GM18526 (cell line): Measurements from ENCODE around the gene RAB8B.

Experiments used
- POLR2A ChIP-seq: IDR thresholded peaks from 3 replicates; pipeline ENCODE4 v1.6.1; 2011; ENCODE audit not compliant: insufficient read length; ENCODE audit errors: extremely low read depth

RAB8B gene

GRCh38 chr15:63188926-63189871, at the start of gene RAB8B:
TSS of gene RAB8B (plus strand) at chr15:63189606. CDS start at chr15:63189625, 19 bp downstream.
- TF ChIP-seq POLR2A = peak; percentile 72

GRCh38 chr15:63140936-63141335, 48.5 kb upstream of the RAB8B start:
- TF ChIP-seq POLR2A = no peak

- TF ChIP-seq POLR2A = no peak
These were observed 44.0 kb upstream of the RAB8B start for GRCh38 chr15:63145426-63145825.

- no peak for TF ChIP-seq POLR2A
These were observed 42.7 kb upstream of the RAB8B start for GRCh38 chr15:63146684-63147083.

GRCh38 chr15:63151665-63152064, 37.7 kb upstream of the RAB8B start:
- no peak for TF ChIP-seq POLR2A

GRCh38 chr15:63155486-63155885, 33.9 kb upstream of the RAB8B start:
- no peak for TF ChIP-seq POLR2A

- no peak for TF ChIP-seq POLR2A
These were observed 33.2 kb upstream of the RAB8B start for GRCh38 chr15:63156086-63156710.

- no peak for TF ChIP-seq POLR2A
These were observed 32.7 kb upstream of the RAB8B start for GRCh38 chr15:63156755-63157117.

- TF ChIP-seq POLR2A = peak; percentile 95
These were observed 32.1 kb upstream of the RAB8B start, which contains the start of gene RPS27L for GRCh38 chr15:63157118-63157843. TSS of gene RPS27L (minus strand) at chr15:63157477. CDS start at chr15:63157405, 72 bp downstream.

- no peak for TF ChIP-seq POLR2A
These were observed 31.4 kb upstream of the RAB8B start for GRCh38 chr15:63157891-63158431.

- TF ChIP-seq POLR2A = no peak
These were observed 28.8 kb upstream of the RAB8B start for GRCh38 chr15:63160638-63161037.

- TF ChIP-seq POLR2A = no peak
These were observed 26.2 kb upstream of the RAB8B start for GRCh38 chr15:63163217-63163616.

GRCh38 chr15:63165166-63165859, 24.1 kb upstream of the RAB8B start:
- TF ChIP-seq POLR2A = no peak

GRCh38 chr15:63166219-63166618, 23.2 kb upstream of the RAB8B start:
- TF ChIP-seq POLR2A = no peak

- TF ChIP-seq POLR2A = no peak
These were observed 19.6 kb upstream of the RAB8B start for GRCh38 chr15:63169788-63170187.

GRCh38 chr15:63172376-63172775, 17.0 kb upstream of the RAB8B start:
- TF ChIP-seq POLR2A = no peak
